Left renal pelvis (tissue), 4 donors: ENCODE data around the gene CAMTA1. TPM values are rescaled to one million over a fixed set of nuclear protein-coding genes. Genes with fewer than 3 reads are reported as not detected.
"Not testable (repeated sequence)": the region's sequence is repeated elsewhere in the genome, so short reads cannot be mapped to it uniquely, and the experiment has no call there.

Experiments
- DNase-seq, 4 donors: peaks; one replicate each; pipeline ENCODE4 v3.0.0-alpha.2; 2013; ENCODE audit warnings: low read depth in 4 of 4, low spot score in 3 of 4
- polyA plus RNA-seq, 4 donors: library from polyadenylated mRNA; unstranded; fragments of 120-200 nt; gene quantifications; one replicate each; pipeline ENCODE4 v1.2.1, GENCODE V29; 2013; ENCODE audit not compliant: insufficient read length in 4 of 4

Gene CAMTA1
- polyA plus RNA-seq, 4 donors, result 50.7 to 99.9 (median 87.8) TPM

DNA sequence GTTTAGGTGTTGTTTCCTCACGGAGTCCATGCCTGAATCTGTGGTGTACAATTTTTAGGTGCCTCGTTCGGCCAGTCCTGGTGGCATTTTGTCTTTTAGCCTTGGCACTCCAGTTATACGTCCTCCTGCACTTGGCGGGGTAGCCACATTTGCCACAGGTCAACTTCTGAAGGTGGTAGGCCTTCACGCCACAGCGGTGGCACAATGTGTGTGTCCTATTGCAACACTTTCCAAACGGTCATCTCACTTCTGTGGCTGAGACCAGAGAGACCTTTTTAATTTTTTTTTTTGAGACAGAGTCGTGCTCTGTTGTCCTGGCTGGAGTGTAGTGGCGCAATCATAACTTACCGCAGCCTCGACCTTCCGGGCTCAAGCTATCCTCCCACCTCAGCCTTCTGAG lies 49.1 kb downstream of the CAMTA1 start:
- DNase-seq, result no peak

DNA sequence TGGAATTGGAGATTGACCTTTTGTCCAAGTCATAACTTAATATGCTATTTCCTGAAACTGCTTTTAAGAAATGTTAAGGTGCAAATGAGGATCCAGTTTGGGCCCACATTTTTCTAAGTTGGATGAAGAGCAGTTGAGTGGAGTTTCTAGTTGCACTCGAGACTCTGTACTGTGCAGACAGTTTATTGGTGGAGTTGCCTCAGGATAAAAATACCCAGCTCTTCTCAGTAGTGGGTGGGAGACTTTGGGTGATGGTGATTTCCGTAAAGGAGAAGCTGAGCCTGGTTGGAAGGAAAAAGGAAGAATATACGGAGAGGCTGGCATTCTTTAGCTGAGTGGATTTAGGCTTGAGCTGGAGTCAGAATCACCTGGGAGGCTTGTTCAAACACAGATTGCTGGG lies 49.9 kb downstream of the CAMTA1 start:
- no peak for DNase-seq

DNA sequence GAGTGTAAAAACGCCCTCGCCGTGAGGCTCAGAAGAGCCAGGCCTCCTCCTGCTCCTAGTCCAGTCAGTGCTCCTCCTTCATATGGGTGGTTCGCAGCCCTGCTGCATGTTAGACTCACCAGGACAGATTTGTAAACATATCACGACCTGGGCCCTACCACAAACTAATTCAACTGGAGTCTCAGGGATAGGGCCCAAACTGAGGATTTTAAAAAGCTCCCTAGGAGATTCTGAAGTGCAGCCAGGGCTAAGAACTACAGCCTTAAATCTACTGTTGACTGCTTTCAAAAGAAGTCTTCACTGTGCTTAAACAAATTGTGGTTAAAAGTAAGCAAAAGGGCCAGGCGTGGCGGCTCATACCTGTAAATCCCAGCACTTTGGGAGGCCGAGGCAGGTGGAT lies 57.0 kb downstream of the CAMTA1 start:
- no peak for DNase-seq

DNA sequence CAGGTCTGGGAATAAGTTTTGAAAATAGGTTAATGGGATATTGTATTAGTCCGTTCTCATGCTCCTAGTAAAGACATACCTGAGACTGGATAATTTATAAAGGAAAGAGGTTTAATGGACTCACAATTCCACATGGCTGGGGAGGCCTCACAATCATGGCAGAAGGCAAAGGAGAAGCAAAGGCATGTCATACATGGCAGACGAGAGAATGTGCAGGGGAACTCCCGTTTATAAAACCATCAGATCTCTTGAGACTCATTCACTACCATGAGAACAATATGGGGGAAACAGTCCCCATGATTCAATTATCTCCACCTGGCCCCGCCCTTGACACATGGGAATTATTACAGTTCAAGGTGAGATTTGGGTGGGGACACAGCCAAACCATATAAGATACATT lies 60.5 kb downstream of the CAMTA1 start:
- not testable (repeated sequence) for DNase-seq

DNA sequence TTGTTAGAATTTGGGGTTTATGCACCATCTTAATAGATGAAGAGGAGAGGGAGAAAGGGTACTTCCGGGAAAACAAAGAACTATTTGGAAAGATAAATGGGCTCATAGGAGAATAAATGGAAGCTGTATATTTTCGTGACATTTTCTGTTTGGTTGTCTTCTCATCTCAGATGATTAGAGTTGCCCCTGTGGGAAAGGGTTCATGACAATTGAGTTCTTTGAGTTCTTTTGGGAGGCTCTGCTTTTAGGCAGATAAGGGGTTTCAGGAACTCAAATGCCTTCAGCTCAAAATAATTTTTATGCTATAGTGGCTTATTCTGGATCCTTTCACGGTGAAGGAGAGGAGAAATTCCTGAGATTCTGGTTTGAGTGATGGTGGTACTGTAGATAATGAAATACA lies 63.6 kb downstream of the CAMTA1 start:
- DNase-seq, result no peak

DNA sequence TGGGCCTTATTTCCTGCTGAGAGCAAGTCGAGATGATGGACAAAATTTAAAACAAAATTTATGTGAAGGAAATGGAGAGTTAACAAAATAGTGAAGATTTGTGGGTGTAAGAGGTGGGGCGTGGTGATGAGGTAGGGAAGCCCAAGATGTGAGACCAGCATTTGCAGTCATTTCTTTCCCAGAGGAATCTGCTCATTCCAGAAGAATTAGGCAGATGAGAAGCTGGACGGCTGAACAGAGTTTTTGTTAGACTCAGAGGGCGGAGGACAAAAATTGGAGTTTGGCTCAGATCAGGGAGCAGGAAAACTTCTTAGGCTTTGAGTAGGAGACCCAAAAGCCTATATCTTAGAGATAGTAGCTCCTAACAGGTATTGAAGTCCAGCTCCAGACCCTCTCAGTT lies 65.3 kb downstream of the CAMTA1 start:
- no peak for DNase-seq

DNA sequence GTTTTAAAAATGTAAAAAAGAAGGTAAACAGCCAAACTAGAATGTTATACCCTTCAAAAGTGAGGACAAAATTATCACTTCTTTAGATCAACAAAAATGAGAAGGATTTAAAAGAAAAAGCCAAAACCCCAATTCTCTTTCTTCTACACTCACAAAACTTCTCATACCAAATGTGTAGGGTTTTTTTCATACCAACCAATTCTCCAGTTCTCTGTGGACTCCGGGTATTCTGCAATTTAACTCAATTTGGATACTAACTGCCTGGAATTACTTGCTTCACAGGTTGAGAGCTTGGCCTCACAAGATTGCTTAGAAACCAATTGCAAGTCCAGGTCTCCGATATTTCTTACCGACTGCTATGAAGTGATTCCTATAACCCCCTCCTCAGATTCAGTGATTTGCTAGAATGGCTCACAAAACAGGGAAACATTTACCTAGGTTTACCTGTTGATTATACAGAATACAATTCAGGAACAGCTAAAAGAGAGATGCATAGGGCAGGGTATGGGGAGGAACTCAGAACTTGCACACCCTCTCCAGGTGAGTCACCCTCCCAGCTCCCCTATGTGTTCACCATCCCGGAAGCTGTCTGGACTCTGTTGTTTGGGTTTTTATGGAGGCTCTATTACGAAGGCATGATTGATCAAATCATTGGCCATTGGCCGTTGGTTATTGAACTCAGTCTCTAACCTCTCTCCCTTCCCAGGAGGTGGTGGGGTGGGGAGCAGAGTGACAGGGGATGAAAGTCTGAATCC lies 67.1 kb downstream of the CAMTA1 start:
- DNase-seq, result no peak

DNA sequence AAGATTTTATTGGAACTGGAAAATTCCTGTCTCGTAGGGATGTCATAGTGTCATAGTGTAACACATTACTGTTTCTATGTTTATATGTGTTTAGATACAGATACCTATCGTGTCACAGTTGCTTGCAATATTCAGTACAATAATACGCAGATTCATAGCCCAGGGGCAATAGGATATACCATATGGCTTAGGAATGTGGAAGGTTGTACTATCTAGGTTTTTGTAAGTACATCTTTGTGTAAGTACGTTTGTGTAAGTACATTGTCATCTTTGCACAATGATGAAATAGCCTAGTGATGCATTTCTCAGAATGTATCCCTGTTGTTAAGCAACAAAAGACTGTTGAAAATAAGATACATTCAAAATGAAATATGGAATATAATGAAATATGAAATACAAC lies 68.9 kb downstream of the CAMTA1 start:
- no peak for DNase-seq

DNA sequence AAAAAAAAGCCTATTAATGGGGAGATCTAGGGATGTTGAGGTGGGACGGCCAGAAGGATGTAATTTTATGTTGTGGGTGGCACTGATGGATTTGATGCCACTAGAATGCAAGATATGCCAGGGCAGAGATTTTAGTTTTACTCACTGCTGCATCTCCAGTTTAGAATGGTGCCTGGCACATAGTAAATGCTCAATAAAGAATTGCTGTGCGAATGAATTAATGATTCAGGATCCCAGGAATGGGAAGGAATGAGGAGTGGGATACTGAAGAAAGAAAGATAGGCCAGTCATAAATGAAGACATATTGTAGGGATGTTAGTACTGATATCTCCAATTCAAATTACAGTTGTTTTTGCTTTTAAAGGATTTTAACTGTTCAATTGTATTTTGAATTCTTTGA lies 72.6 kb downstream of the CAMTA1 start:
- DNase-seq, result no peak

DNA sequence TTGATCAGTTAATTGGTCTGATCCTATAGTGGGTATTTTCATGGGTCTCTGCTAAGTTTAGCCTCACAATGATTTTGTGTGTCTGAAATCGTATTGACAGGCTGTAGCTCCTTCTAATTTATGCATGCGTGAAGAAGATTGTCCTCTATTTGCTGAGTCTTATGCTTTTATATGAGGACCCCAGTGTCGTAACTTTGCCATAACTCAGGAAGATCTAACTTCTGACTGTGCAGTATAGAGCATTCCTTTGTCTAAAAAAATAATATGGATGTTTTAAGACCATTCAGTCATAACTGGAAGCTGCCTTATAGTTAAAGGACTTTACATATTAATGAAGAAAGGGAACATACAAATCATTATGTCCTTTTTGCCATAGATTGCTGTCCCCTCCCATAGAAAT lies 73.3 kb downstream of the CAMTA1 start:
- no peak for DNase-seq

DNA sequence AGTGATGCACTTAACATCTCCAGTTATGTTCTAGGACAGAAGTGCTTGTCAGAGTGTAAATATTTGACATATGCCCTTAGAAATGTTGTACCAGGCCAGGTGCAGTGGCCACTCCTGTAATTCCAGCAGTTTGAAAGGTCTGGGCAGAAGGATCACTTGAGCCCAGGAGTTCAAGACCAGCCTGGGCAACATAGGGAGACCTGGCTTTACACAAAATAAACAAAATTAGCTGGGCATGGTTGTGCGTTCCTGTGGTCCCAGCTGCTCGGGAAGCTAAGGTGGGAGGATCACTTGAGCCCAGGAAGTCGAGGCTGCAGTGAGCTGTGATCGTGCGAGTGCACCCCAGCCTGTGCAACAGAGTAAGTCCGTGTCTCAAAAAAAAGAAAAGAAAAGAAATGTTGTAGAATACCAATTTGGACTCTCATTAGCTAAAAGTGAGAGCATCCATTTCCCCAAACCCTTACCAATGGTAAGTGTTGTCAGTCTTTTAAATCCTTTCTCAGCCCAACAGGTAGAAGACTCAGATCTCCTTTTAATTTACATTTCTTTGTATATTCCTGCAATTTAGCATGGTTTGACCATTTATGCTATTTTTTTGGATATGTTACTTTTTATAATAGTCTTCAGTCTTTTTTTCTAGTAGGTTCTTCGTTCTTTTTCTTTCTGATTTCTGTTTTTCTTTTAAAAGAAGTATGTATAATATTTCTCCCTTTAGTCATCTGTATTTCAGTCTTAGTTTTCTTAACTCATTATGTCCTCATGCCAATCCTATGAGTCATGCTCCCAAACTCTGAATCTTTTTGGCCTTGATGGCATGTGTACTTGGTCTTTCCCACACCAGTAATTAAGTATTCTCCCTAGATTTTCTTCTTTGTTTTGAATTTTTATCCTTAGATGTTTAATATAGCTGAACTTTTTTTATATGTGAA lies 74.4 kb downstream of the CAMTA1 start:
- DNase-seq, result no peak

DNA sequence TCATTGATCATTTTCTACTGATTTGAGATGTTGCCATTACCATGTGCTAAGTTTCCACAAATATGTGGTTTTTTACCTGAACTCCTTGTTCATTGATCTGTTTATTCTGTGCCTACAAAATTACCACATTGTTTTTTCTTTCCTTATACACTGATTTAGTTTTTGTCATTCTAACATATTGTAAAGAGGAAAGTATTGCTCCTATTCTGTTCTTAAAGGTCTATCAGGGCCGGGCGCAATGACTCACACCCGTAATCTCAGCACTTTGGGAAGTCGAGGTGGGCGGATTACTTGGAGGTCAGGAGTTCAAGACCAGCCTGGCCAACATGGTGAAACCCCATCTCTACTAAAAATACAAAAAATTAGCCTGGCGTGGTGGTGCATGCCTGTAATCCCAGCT lies 75.1 kb downstream of the CAMTA1 start:
- DNase-seq, result no peak

DNA sequence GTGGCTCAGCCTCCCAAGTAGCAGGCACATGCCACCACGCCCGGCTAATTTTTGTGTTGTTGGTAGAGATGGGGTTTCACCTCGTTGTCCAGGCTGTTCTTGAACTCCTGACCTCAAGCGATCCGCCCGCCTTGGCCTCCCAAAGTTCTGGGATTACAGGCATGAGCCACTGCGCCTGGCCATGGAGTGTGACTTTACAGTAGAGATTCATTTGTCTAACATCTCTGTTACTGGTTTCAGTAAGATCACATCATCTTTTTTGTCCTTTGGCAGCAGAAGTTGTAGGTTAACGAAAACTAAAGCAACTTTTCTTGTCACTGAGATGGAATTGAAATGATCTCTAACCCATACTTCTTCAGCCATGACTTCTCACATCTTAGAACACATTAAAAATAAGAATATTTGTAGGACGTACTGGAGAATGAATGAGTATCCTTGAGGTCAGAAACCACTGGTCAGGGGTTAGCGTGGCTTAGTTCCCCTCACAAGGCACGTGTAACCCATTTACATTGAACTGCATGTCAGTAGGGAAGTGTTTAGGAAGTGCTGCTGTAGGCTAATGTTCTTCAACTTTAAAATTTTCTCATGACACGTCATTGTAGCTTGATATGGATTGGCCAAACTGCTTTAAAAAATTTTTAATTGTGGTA lies 75.9 kb downstream of the CAMTA1 start:
- no peak for DNase-seq

DNA sequence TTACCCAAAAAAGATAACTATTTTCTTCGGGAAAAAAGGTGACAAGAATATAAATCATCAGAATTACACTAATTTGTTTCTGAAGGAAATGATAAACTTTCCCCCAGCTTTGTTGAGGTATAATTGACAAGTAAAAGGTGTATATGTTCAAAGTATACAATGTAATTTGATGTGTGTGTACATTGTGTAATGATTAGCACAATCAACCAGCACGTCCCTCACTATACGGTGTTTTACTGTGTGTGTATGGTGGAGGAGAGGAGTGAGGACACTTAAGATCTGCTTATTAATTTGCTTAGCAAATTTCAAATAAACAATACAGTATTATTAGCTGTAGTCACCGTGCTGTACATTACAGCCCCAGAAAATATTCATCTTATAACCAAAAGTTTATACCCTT lies 77.7 kb downstream of the CAMTA1 start:
- DNase-seq, result no peak

DNA sequence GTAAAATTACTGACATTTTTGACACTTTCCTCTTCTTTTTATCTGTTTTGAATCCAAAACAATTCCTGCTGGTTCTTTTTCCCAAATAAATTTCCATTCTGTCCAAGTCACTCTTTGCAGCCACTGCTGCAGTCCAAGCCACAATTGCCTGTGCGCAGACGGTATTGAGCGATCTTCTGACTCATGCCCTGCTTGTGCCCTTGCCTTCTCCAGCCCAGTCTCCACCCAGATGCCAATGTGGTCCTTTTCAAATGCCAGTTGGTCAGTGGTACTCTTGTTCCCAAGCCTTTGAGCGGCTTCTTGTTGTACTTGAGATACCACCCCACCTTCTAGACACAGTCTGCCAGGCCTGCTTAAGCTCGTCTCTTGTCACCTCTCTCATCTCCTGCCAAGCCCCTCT lies 78.9 kb downstream of the CAMTA1 start:
- no peak for DNase-seq

DNA sequence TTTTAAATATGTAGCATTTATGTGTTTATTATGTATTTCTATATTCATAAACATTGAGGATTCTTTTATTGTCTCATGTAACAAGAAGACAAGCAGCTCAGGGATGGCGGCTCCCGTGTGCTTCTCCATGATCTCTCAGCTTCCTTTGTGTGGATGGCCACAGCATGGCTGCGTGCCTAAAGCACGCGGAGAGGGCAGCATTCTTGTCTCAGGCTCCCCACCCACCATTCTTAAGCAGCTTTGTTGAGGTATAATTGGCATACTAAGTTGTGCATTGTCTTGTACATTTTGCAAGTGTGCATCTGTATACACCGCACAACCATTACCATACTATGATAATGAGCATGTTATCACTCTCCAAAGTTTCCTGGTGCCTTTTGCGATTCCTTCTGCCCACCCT lies 81.6 kb downstream of the CAMTA1 start:
- DNase-seq, result no peak

DNA sequence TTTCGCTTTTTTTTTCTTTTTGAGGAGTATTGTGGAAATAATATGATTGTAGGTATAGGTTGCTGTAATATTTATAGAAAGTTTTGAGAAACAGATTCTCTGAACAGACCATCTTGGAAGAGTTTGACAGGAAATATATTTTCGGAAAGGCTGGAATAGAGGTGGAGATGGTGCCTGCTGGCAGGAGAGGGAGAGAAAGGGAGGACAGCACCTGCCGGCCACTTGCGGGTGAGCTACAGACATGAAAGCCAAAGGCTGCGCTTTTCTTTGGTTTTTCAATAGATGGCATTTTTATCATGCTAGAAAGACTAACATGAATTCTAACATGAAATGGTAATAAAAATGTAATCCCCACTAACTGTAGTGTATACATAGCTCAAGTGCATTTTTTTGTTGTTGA lies 82.1 kb downstream of the CAMTA1 start:
- no peak for DNase-seq

DNA sequence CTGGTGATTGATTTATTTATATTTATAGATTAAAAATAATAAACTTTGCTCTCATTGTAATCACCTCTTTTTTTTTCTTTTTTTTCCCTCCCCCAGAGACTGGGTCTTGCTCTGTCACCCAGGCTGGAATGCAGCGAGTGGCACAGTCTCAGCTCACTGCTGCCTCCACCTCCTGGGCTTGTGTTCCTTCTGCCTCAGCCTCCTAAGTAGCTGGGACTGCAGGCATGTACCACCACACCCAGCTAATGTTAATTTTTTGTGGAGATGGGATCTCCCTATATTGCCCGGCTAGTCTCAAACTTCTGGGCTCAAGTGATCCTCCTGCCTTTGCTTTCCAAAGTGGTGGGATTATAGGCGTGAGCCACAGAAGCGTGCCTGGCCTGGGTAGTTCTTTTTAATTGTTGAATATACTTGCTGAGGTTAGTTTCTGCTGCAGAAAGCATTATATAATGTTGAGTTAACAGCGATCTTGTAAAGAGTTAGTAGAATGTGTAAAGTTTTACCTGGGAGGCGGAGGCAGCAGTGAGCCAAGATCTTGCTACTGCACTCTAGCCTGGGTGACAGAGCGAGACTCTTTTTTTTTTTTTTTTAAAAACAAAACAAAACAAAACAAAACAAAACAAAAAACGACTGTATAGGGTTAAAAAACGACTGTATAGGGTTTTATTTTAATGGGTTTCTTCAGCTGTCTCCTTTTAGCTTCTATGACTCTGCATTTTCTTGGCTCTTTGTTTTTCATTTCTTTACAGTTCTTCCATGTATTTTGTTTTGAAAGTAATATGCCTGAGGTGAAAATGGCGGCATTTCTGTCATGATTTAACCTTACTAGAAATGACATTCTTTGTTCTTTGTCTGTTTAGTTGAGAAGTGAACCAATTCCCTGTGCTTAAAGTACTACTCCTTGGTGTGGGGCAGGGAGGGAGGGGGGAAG lies 82.7 kb downstream of the CAMTA1 start:
- DNase-seq, result no peak

DNA sequence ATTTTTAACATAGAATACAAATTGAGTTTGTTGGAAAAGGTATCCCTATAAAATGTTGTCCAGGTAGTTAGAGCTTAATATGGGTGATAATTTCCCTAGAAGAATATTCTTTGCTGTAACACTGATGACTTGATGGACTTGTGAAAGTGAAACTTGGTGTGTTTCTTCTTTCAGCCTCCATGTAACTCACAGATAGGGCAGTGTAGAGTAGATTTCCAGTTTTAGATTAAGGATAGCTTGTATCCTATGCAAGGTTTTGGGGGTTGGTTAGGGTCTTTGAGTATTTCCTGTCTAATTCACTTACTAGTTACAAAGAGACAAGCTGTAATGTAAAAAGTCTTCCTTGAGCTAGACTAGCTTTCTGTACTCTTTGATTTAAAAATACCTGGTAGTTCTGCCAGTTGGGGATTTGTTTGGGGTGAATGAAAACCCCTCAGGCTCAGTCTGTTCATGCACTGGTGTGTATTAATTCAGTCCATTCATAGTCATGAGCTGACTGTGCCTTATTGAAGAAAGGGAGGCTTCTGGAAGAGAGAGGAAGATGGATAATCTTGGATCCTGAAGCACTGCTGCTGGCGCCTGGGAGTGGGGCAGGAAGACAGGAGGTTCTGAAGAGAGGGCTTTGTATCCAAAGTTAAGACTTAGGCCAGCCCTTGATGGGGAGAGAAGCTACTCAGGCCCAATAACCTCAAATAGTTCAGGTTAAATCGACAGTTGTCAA lies 83.6 kb downstream of the CAMTA1 start:
- DNase-seq, result no peak

DNA sequence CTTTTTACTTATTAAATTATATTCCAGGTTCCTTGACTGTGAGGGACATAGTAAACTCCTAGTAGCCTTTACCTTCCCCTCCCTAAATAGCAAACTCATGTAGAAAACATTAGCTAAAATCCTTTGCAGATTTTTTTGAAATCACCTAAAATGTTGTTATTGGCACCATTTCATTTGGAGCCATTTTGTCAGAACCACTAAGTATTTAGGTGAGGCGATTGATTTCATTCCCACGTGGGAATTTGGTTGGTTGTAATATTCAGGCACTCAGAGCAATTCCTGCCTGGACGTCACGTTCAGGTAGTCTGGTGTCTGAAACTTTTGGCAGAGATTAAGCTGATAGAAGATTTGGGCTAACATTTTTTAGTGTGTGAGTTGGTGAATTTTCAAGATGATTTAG lies 84.3 kb downstream of the CAMTA1 start:
- no peak for DNase-seq
